GM21526 (cell line): Measurements from ENCODE around the gene MS4A6E.
A peak's percentile ranks its signal among the peaks of the same experiment; 100 is the strongest.
"Not testable (repeated sequence)": the region's sequence is repeated elsewhere in the genome, so short reads cannot be mapped to it uniquely, and the experiment has no call there.

Experiments used
- ATAC-seq: cut with Tn5 transposase; IDR thresholded peaks from one replicate; pipeline ENCODE4 v1.9.1; 2021; ENCODE audit warnings: moderate library complexity; ENCODE audit not compliant: unreplicated experiment, low FRiP score

The MS4A6E gene

GRCh38 chr11:60334005-60334620 is 7.1 kb downstream of the MS4A6E start:
- peak; percentile 54 for ATAC-seq

DNA sequence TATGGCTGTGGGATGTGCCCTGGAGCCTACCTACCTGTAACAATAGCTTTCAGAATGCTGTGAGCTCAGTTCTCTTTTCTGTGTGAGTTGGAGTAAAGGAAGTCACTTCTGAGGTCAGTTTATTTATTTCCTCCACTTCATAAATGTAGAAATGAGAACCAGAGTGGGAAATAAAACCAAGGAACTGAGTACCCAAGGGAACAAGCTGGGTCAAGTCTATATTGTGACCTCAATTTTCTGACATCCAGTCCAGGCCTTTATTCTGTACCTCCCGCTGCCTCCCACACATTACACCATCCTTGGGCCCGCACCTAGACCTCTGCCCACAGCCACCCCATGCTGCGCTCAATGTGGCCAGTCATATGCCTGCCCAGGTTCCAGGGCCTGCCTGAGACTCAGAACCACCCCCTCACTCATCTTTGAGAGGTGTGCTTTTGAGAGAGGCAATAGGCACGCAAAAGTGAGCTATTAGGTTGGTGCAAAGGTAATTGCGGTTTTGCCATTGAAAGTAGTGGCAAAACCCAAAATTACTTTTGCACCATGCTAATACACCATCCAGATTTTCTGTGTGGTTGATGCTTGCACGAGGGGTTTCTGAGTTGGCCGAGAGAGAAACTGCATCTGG is 9.8 kb downstream of the MS4A6E start:
- no peak for ATAC-seq

DNA sequence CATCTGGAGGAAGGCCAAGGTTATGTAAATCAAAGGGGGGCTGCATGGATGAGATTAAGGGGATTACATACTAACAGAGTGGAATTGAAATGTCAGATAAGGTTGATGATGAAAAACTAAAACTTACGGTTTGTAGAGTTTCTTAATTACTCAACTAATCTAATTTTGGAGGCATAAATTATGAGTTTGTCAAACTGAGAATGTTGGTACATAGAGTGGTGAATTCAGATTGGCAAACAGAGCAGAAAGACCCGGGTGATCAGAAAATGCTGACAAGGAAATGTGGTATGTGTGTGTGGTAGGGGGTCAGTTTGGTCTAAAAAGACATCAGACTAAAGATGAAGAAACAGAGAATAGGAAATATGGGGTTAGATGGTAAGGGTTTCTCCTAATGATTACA is 11.0 kb downstream of the MS4A6E start:
- ATAC-seq = no peak

GRCh38 chr11:60339356-60339755 is 12.3 kb downstream of the MS4A6E start:
- ATAC-seq = no peak

DNA sequence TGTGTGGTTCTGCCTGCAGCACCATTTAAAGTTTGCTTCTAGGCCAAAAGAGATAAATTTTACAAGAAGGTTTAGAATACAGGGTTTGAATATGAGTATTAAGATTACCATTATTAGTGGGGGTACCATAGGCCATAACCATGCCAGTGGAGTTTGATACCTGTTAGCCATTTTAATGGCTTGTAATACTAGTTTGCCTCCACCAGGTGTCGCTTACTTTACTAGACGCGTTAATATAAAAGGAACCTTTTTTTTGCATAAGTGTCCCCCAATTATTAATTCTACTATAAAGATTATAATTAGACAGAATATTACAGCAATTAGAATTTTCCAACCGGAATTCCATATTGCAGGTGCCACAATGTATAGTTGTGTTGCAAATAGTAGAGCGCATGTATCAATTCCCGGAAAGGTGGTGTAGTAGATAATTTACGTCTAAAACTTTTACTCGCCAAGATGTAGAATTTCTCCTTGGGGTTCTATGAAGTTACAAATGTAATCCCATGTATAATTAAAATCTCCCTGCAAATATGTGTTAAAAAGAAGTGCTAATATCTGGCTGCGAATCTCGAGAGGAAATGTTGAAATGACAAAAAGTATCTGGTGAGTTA is 16.1 kb downstream of the MS4A6E start:
- ATAC-seq = no peak

GRCh38 chr11:60344146-60344545 is 17.1 kb downstream of the MS4A6E start:
- ATAC-seq = no peak

DNA sequence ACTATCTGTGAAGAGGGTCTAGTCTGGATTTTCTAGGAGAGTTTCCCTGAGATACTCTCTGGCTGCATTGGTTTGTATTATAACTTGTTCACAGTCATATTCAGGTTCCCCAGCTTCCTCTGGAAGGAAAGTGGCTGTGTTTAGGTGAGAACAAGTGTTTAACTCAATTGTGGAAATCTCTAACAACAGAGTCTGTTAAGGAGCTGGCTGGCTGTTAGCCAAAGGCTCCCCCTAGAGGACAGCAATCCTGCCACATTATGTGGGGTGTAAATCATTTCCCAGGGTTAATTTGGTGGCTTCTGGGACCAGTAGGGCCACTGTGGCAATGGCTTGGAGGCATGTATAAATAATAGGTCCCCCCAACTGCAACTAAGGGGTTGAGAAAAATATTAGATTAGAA is 18.4 kb downstream of the MS4A6E start:
- no peak for ATAC-seq

- no peak for ATAC-seq
Observed at GRCh38 chr11:60347084-60347797, 20.2 kb downstream of the MS4A6E start.

- no peak for ATAC-seq
Observed at GRCh38 chr11:60348116-60348515, 21.1 kb downstream of the MS4A6E start.

GRCh38 chr11:60349990-60350389 is 22.9 kb downstream of the MS4A6E start:
- no peak for ATAC-seq

DNA sequence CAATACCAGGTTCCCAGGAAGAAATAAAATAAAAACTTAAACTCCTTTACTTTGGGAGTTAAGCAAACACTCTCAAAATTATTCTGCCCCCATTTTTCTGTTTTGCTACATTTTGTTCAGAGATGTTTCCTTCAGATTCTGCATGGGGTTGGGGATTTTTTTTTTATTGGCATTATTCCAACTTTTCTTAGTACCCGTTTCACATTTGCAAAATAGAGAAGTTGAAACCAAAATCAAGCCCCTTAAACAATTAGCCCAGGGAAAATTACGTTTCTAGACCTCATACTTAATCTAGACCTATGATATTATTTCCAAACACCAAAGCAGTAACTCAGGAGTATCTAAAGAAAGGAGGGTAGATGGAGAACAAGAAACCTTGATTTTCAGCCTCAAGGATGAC is 30.7 kb downstream of the MS4A6E start:
- ATAC-seq = no peak

DNA sequence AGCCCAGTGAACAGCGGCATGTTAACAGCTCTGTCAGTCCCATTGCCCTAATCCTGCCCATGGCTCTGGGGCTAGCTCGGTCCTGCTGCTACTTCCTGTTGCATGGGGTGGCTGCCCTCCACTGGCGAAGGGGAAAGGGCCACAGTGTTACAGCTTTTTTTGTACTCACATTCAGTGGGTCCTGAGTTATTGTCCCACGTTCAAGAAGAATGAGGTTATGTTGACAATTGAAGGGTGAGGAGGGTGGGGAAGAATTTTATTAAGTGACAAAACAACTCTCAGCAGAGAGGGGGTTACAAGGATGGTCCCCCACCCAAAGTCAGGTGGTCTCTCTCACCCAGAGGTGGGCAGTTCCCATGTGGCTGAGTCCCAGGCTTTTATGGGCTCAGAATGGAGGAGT is 33.6 kb downstream of the MS4A6E start:
- no peak for ATAC-seq

- ATAC-seq = no peak
Observed at GRCh38 chr11:60362241-60362640, 35.2 kb downstream of the MS4A6E start.

DNA sequence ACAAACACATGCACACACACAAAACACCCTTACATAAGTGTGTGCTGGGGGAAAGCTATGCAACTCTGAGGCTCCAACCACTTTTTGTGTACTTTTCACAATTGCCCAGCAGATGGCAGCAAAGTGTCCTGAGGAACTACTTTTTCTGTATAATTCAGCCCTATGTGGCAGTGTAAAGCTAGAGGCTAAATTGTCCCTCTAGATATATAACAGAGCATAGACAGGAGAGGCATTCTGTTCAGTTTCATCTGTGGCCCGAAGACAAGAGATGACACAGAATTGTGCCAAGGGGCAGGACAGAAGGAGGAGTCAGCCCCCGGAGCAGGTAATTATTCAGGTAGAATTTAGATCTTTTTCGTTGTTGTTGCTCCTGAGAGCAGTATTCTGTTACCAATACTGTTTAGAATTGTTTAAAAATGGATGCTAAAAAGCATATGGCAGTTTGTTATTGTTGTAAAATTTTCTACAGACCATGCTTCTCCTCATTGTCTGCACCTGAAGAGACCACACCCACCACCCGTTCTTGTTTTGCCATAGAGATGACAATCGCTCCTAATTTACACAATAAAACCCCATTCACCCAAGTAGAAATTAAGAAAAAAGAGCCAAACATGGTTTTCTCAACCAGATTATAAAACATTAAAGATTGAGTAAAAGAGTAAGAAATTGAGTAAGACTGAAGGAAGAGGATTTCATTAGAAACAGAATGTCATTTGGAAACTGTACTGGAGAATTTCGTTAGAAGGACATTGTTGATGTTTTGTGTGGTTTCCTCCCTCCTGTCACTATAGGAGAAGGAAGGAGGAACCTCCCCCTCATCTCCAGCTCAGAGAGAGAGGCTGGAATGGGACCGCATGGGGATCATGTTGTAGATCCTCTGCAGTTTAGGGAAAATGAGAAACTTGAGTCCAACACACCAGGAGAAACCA is 36.8 kb downstream of the MS4A6E start:
- peak; percentile 61 for ATAC-seq

- ATAC-seq = not testable (repeated sequence)
Observed at GRCh38 chr11:60366262-60366904, 39.3 kb downstream of the MS4A6E start.

GRCh38 chr11:60367009-60367408 is 40.0 kb downstream of the MS4A6E start:
- peak; percentile 70 for ATAC-seq

- ATAC-seq = no peak
Observed at GRCh38 chr11:60367896-60368295, 40.8 kb downstream of the MS4A6E start.

DNA sequence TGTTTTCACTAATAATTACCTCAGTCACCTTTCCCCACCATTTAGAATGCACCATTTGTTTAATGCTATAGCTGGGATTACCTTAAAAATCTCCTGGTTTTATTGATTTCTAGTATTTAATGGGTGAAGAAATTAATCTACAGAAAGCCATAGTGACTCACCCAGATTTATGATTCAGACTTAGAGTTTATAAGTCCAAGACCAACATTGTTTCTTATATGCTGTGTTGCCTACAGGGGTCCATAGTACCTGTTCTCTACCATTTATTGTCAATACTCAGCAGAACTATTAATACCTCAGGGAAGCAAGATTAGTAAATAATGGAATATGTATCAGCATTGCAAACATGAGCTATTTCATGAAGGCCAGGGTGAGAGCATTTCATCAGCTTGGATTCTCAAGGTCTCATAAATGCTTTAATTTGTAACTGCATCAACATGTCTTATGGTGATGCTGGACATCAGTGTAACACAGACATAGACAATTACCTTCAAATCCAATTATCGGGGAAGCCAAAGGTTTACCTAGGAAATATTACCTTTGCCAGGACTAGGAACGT is 43.3 kb downstream of the MS4A6E start:
- no peak for ATAC-seq

DNA sequence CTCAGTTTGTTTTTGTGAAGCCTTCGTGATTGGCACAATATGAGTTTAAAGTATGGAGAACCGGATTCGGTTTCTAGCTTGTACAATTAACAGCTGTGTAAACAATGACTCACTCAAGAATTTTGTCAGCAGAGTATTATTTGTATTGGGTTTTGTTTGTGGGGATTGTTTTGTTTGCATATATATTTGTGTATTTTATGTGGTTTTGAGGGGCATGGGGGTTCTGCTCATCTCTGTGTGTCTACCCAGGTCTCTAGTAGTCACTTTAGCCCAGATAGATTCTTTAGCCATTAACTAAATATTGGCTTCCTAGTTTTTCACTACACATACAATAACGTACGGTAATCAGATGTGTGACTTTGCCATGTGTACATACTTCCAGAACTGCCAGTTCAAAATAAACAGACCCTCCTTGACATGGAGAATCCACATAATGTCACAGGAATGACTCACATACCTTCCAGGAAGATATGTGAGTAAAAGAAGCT is 43.8 kb downstream of the MS4A6E start:
- ATAC-seq = no peak
